ENCODE results near the gene KCTD2.

Gene KCTD2

DNA sequence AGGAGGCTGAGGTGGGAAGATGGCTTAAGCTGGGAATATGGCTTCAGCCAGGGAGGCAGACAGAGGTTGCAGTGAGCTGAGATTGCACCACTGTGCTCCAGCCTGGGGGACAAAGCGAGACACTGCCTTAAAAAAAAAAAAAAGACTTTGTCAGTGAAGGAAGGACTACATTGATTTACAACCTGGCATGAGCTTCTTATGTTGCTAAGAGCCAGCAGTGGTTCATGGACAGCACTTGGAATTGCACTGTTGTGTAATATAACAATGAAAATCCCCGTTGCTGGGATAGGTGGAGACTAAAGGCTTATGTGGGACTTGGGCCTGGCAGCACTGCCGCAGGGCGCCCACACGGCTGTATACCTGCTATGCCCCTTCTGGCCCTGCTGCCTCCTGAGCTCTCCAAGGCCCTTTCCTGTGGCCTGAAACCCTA lies 26.6 kb downstream of the KCTD2 start:
- H3K4me3 ChIP-seq (ENCODE audit: low read depth, low read length), result no peak overlapping the region
- no peak for TF ChIP-seq CTCF (IDR thresholded peaks at IDR 0.05; ENCODE audit: low read depth, low read length, missing control alignments)
- H3K36me3 ChIP-seq (replicated peaks), result no peaks in the 10 kb centered on the region
- in situ Hi-C loops (cut with HindIII; ENCODE audit: low pct_ligation_motif_present, low sequenced_read_pairs), result no loop called here
- H3K27me3 ChIP-seq (replicated peaks), result no peaks in the 10 kb centered on the region
- no peak for DNase-seq
- no peak overlapping the region for H3K27ac ChIP-seq

GRCh38 chr17:75074532-75074931 lies 27.5 kb downstream of the KCTD2 start:
- Histone ChIP-seq H3K36me3 (replicated peaks) (no peaks in the 10 kb centered on the region), H3K27ac (no peak overlapping the region), H3K27me3 (replicated peaks) (no peaks in the 10 kb centered on the region), H3K4me3 (ENCODE audit: low read depth, low read length) (no peak overlapping the region)
- no peak for TF ChIP-seq CTCF (IDR thresholded peaks at IDR 0.05; ENCODE audit: low read depth, low read length, missing control alignments)
- no peak for DNase-seq
- in situ Hi-C loops (cut with HindIII; ENCODE audit: low pct_ligation_motif_present, low sequenced_read_pairs), result no loop called here

DNA sequence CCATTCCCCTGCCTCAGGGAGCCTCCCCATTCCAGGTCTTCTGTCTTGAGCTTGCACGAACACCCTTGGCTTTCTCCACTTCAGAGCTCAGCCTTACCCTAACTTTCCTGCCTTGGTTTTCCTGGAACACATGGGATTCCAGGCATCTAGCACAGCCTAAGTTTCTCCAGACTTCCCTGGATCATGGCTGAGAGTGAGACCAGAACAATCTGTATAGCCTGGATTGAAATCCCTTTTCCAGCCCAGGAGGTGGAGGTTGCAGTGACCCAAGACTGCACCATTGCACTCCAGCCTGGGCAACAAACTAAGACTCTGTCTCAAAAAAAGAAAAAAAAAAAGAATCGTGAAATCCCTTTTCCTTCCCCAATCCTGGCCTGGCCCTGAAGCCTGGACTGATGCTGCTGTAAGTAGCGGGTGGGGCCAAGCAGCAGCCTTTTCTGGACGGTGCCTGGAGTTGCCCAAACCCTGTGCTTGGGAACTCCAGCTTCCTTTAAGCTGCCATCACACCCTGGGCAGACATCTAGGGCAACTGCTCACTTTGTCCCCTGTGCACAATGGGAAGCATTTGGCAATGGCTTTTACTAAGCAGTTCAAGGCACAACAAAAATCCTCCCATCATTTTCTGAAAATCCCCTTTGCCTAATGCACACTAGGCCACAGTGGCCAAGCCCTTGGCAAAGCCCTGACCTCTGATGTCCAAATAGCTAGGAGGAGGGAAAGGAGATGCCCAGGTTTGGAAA lies 28.7 kb downstream of the KCTD2 start:
- in situ Hi-C loops (cut with HindIII; ENCODE audit: low pct_ligation_motif_present, low sequenced_read_pairs), result no loop called here
- DNase-seq, result no peak
- H3K4me3 ChIP-seq (ENCODE audit: low read depth, low read length), result no peak overlapping the region
- no peak overlapping the region for H3K27ac ChIP-seq
- H3K36me3 ChIP-seq (replicated peaks), result no peaks in the 10 kb centered on the region
- no peak for TF ChIP-seq CTCF (IDR thresholded peaks at IDR 0.05; ENCODE audit: low read depth, low read length, missing control alignments)
- no peaks in the 10 kb centered on the region for H3K27me3 ChIP-seq (replicated peaks)

DNA sequence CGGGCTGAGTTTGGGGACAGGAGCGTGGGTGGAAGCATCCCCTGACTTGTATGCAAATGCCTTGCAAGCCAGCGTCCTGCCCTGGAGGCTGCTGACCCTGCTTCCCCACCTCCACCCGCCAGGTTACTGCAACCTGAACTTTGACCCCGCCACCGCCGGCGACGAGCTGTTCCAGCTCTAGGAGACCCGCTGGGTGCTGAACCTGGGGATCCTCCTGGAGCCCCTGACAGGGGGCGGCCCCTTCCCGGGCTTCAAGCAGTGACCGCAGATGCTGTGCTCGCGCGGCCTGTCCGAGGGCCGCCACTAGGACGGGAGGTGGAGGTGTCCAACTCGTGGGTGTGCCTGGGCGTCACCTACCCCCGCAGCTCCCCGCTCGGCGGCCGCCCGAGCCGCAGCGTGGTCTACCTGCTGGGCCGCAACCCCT lies 30.1 kb downstream of the KCTD2 start:
- DNase-seq, result no peak
- in situ Hi-C loops (cut with HindIII; ENCODE audit: low pct_ligation_motif_present, low sequenced_read_pairs), result no loop called here
- TF ChIP-seq CTCF (IDR thresholded peaks at IDR 0.05; ENCODE audit: low read depth, low read length, missing control alignments), result peak; percentile 4
- Histone ChIP-seq H3K27ac (no peak overlapping the region), H3K27me3 (replicated peaks) (no peaks in the 10 kb centered on the region), H3K4me3 (ENCODE audit: low read depth, low read length) (peak overlapping the region; percentile 36), H3K36me3 (replicated peaks) (no peaks in the 10 kb centered on the region)

GRCh38 chr17:75077496-75078283 lies 30.7 kb downstream of the KCTD2 start:
- no peaks in the 10 kb centered on the region for H3K36me3 ChIP-seq (replicated peaks)
- in situ Hi-C loops (cut with HindIII; ENCODE audit: low pct_ligation_motif_present, low sequenced_read_pairs), result no loop called here
- DNase-seq, result no peak
- no peak for TF ChIP-seq CTCF (IDR thresholded peaks at IDR 0.05; ENCODE audit: low read depth, low read length, missing control alignments)
- H3K4me3 ChIP-seq (ENCODE audit: low read depth, low read length), result peak overlapping the region; percentile 36
- no peaks in the 10 kb centered on the region for H3K27me3 ChIP-seq (replicated peaks)
- H3K27ac ChIP-seq, result no peak overlapping the region

Data from brain microvascular endothelial cell (primary cell).